ENCODE results near the gene EIF6.

DNA sequence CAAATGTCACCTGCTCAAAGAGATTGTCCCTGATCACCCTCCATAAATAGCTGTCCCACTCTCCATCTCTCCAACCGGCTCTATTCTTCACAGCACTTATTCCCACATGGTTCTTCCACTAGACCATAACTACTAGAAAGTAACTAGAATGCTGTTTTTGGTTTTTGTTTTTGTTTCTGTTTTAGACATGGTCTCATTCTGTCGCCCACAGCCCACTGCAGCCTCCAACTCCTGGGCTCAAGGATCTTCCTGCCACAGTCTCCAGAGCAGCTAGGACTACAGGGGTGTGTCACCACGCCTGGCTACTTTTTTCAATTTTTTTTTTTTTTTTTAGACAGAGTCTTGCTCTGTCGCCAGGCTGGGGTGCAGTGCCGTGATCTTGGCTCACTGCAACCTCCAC, 45.8 kb downstream of the EIF6 start:
- TF ChIP-seq RAD21 (IDR thresholded peaks at IDR 0.05) (no peak), YY1 (IDR thresholded peaks at IDR 0.05) (no peak), CTCF (IDR thresholded peaks at IDR 0.05; ENCODE audit: low read depth, low read length, missing input control) (no peak), SP1 (IDR thresholded peaks at IDR 0.05) (no peak), EGR1 (IDR thresholded peaks at IDR 0.05; ENCODE audit: low read depth in 2 of 2) (no peak), FOXA1 (IDR thresholded peaks at IDR 0.05) (no peak), JUND (IDR thresholded peaks at IDR 0.05) (no peak), HNF4G (IDR thresholded peaks at IDR 0.05) (no peak), MAX (IDR thresholded peaks at IDR 0.05) (no peak), TAF1 (conservative IDR thresholded peaks at IDR 0.05) (no peak), RXRA (IDR thresholded peaks at IDR 0.05) (no peak), NR2F2 (IDR thresholded peaks at IDR 0.05) (no peak)
- TF ChIP-seq, protein P1, sequence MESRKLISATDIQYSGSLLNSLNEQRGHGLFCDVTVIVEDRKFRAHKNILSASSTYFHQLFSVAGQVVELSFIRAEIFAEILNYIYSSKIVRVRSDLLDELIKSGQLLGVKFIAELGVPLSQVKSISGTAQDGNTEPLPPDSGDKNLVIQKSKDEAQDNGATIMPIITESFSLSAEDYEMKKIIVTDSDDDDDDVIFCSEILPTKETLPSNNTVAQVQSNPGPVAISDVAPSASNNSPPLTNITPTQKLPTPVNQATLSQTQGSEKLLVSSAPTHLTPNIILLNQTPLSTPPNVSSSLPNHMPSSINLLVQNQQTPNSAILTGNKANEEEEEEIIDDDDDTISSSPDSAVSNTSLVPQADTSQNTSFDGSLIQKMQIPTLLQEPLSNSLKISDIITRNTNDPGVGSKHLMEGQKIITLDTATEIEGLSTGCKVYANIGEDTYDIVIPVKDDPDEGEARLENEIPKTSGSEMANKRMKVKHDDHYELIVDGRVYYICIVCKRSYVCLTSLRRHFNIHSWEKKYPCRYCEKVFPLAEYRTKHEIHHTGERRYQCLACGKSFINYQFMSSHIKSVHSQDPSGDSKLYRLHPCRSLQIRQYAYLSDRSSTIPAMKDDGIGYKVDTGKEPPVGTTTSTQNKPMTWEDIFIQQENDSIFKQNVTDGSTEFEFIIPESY (IDR thresholded peaks at IDR 0.05), result no peak

Measured in liver (tissue), 3 donors.